Neuron (in vitro differentiated cells): ENCODE data around the gene TRERF1.

ENCODE experiments used
- H2AFZ ChIP-seq: one replicate; pipeline ENCODE4 v1.6.1; 2013; ENCODE audit warnings: low read depth, mild to moderate bottlenecking, inconsistent platforms, low read length, moderate library complexity
- H3K27me3 ChIP-seq: one replicate; pipeline ENCODE4 v1.6.1; 2013; ENCODE audit warnings: low read length; ENCODE audit not compliant: insufficient read depth
- H3K36me3 ChIP-seq: one replicate; pipeline ENCODE4 v1.6.1; 2013; ENCODE audit warnings: low read length; ENCODE audit not compliant: insufficient read depth
- H3K4me1 ChIP-seq: one replicate; pipeline ENCODE4 v1.6.1; 2013; ENCODE audit warnings: low read length; ENCODE audit not compliant: insufficient read depth
- H3K4me3 ChIP-seq: 2 replicates; pipeline ENCODE4 v1.5.1; 2013; ENCODE audit warnings: mild to moderate bottlenecking, low read length, moderate library complexity
- H3K9me3 ChIP-seq: one replicate; pipeline ENCODE4 v1.6.1; 2013; ENCODE audit warnings: low read length

Gene TRERF1

GRCh38 chr6:42355416-42355815 lies 96.3 kb downstream of the TRERF1 start:
- Histone ChIP-seq H3K4me3 (no peak overlapping the region), H3K9me3 (no peaks in the 10 kb centered on the region), H3K4me1 (no peaks in the 10 kb centered on the region), H2AFZ (no peak overlapping the region), H3K36me3 (peaks cover 8% of the 10 kb centered on the region), H3K27me3 (no peaks in the 10 kb centered on the region)

GRCh38 chr6:42354702-42355101 lies 97.0 kb downstream of the TRERF1 start:
- Histone ChIP-seq H3K27me3 (no peaks in the 10 kb centered on the region), H3K9me3 (no peaks in the 10 kb centered on the region), H3K4me3 (no peak overlapping the region), H3K36me3 (peaks cover 8% of the 10 kb centered on the region), H3K4me1 (no peaks in the 10 kb centered on the region), H2AFZ (no peak overlapping the region)

- no peak overlapping the region for H2AFZ ChIP-seq
- no peaks in the 10 kb centered on the region for H3K4me1 ChIP-seq
- no peaks in the 10 kb centered on the region for H3K27me3 ChIP-seq
- no peak overlapping the region for H3K4me3 ChIP-seq
- peaks cover 8% of the 10 kb centered on the region for H3K36me3 ChIP-seq
- no peaks in the 10 kb centered on the region for H3K9me3 ChIP-seq
Observed at GRCh38 chr6:42352856-42353564, 98.7 kb downstream of the TRERF1 start.

DNA sequence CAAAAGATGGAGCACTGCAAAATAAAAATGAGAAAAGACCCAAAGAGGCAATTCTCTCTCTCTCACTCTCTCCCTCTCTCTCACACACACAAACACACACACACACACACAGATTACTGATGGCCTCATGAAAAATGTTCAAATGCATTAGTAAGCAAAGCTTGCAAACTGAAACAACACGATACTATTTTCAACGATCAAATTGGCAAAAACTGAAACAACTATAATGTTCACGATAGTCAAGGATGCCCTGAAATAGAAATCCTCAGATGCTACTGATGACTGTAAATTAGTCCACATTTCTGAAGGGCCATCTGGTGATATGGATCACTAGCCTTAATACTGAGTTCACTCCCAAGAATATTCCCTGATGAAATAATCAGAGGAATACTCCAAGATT lies 100.8 kb downstream of the TRERF1 start:
- no peaks in the 10 kb centered on the region for H3K4me1 ChIP-seq
- H3K27me3 ChIP-seq: no peaks in the 10 kb centered on the region
- H3K9me3 ChIP-seq: no peaks in the 10 kb centered on the region
- H2AFZ ChIP-seq: no peak overlapping the region
- H3K36me3 ChIP-seq: peaks cover 4% of the 10 kb centered on the region
- no peak overlapping the region for H3K4me3 ChIP-seq

DNA sequence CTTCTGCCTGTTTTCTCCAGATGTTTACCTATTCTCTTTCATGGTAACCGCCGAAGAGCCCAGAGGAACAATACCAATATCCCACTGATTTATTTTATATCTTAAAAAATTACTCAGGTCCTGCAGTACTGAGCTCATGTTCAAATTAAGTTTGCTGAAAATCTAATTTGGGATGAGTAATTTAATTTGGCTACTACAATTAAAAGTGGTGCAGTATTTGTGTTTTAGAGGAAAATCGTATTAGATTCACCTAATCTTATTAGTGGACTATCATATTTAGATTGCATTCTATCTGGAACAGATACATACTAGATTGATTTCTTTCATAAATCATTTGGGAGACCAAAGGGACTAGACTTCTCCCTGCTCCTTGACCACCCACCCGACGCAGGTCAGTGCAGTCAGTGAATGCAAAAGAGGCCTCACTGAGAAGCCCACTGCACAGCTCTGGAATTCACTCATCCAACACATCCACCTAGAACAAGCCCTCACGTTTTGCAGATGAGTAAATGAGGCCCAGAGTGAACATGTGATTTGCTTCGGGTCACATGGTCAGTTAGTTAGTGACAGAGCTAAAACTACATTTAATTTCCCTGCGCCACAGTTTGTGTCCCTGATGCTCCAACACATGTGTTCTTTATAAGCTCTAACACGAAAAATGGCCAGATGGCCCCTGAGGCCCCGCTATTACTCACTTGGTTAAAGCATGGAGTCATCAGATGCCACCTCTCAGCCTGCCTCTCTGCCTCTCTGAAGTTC lies 101.8 kb downstream of the TRERF1 start:
- peaks cover 2% of the 10 kb centered on the region for H3K9me3 ChIP-seq
- H2AFZ ChIP-seq: no peak overlapping the region
- no peaks in the 10 kb centered on the region for H3K27me3 ChIP-seq
- H3K36me3 ChIP-seq: peaks cover 2% of the 10 kb centered on the region
- H3K4me3 ChIP-seq: no peak overlapping the region
- H3K4me1 ChIP-seq: no peaks in the 10 kb centered on the region

- Histone ChIP-seq H3K27me3 (no peaks in the 10 kb centered on the region), H3K4me3 (no peak overlapping the region), H3K4me1 (no peaks in the 10 kb centered on the region), H3K9me3 (peaks cover 2% of the 10 kb centered on the region), H3K36me3 (peaks cover 7% of the 10 kb centered on the region), H2AFZ (no peak overlapping the region)
Observed at GRCh38 chr6:42347456-42347855, 104.3 kb downstream of the TRERF1 start.

- Histone ChIP-seq H3K9me3 (peaks cover 2% of the 10 kb centered on the region), H3K4me3 (no peak overlapping the region), H3K27me3 (no peaks in the 10 kb centered on the region), H3K4me1 (no peaks in the 10 kb centered on the region), H2AFZ (no peak overlapping the region), H3K36me3 (peaks cover 5% of the 10 kb centered on the region)
Observed at GRCh38 chr6:42345696-42346416, 105.9 kb downstream of the TRERF1 start.

DNA sequence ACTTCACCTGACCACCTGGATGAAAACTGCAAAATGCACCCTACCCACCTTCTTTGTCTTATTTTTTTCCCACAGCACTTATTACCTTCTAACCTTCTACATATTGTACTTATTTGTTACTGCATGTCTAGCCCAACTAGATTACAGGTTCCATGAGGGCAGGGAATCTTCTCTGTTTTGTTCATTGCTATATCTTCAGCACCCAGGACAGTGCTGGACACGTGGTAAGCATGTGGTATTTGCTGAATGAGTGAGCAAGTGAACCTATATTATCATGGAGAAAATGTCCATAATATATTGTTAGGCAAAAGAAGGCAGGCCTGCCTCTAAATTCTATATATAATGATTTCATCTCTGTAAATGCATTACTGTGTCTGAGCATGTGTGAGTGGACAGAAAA lies 107.0 kb downstream of the TRERF1 start:
- no peaks in the 10 kb centered on the region for H3K4me1 ChIP-seq
- H3K4me3 ChIP-seq: no peak overlapping the region
- peaks cover 2% of the 10 kb centered on the region for H3K9me3 ChIP-seq
- no peaks in the 10 kb centered on the region for H3K27me3 ChIP-seq
- peaks cover 5% of the 10 kb centered on the region for H3K36me3 ChIP-seq
- H2AFZ ChIP-seq: no peak overlapping the region

- Histone ChIP-seq H3K36me3 (peaks cover 8% of the 10 kb centered on the region), H3K4me1 (no peaks in the 10 kb centered on the region), H3K4me3 (no peak overlapping the region), H3K9me3 (peaks cover 2% of the 10 kb centered on the region), H3K27me3 (no peaks in the 10 kb centered on the region), H2AFZ (no peak overlapping the region)
Observed at GRCh38 chr6:42341771-42342553, 109.8 kb downstream of the TRERF1 start.

DNA sequence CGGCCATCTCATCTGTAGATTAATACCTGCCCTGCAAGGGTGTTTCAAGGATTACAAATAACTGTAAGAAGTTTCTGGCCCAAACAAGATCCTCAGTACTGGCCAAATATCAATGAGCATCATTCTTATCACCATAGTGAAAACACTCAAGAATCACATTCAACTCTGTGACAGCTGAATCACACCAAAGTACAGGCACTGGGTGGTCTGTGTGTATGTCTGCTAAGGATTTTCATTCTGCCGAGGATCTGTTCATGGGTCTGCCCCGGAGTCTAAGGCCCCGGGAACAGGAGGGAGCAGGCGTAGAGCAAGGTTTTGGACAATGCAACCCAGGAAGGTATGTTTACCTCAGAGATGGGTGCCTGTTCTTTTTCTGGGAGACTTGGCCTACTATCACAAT lies 110.5 kb downstream of the TRERF1 start:
- peaks cover 8% of the 10 kb centered on the region for H3K36me3 ChIP-seq
- no peaks in the 10 kb centered on the region for H3K27me3 ChIP-seq
- H3K4me3 ChIP-seq: no peak overlapping the region
- no peaks in the 10 kb centered on the region for H3K4me1 ChIP-seq
- peaks cover 2% of the 10 kb centered on the region for H3K9me3 ChIP-seq
- H2AFZ ChIP-seq: no peak overlapping the region

DNA sequence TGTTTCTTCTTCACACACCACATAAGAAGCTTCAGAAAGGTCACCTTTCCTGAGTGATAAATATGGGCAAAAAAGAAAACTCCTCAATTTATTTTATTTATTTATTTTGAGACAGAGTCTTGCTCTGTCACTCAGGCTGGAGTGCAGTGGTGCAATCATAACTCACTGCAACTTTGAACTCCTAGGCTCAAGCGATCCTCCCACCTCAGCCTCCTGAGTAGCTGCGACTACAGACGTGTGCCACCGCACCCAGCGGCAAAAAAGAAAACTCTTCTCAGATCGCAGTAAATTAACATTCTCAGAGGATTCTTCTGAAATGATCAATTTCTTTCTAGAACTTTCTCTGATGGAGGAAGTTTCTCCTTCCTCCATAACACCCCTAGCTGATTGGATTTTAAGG lies 111.2 kb downstream of the TRERF1 start:
- Histone ChIP-seq H3K4me3 (no peak overlapping the region), H2AFZ (no peak overlapping the region), H3K27me3 (no peaks in the 10 kb centered on the region), H3K4me1 (no peaks in the 10 kb centered on the region), H3K36me3 (peaks cover 8% of the 10 kb centered on the region), H3K9me3 (peaks cover 2% of the 10 kb centered on the region)

DNA sequence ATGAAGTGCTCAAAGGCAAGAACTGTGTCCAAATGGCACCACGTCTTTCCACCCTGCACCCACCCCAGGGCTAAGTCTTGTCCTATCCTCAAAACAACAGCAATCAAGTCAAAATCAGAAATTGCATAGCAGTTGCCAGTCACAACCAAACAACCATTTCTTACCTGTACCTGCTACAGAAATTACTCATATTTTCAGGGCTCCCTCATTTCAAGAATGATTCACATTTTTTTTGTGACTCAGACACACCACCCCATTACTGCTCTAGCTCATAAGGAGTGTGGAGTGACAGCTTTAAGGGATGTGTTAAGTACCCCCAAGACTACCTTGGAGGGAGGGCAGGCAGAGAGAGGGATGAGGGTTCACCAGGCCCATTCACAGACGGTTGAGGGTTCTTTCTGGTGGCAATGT lies 111.7 kb downstream of the TRERF1 start:
- Histone ChIP-seq H3K4me1 (no peaks in the 10 kb centered on the region), H2AFZ (no peak overlapping the region), H3K9me3 (no peaks in the 10 kb centered on the region), H3K36me3 (peaks cover 8% of the 10 kb centered on the region), H3K27me3 (no peaks in the 10 kb centered on the region), H3K4me3 (no peak overlapping the region)
